ENCODE measurements around the gene NSUN2.
"Not testable (repeated sequence)": the region's sequence is repeated elsewhere in the genome, so short reads cannot be mapped to it uniquely, and the experiment has no call there.

The NSUN2 gene

GRCh38 chr5:6632888-6633468 lies at the start of gene NSUN2, which contains the start of gene SRD5A1:
Gene NSUN2 (minus strand): TSS chr5:6633044. CDS start chr5:6632979, 65 bp downstream.
Gene SRD5A1 (plus strand): TSS chr5:6633440. CDS start chr5:6633577, 137 bp downstream.
- DNase-seq (ENCODE audit: low read depth) = peak; percentile 83

GRCh38 chr5:6682239-6682638 lies 49.4 kb upstream of the NSUN2 start:
- no peak for DNase-seq (ENCODE audit: low read depth)

DNA sequence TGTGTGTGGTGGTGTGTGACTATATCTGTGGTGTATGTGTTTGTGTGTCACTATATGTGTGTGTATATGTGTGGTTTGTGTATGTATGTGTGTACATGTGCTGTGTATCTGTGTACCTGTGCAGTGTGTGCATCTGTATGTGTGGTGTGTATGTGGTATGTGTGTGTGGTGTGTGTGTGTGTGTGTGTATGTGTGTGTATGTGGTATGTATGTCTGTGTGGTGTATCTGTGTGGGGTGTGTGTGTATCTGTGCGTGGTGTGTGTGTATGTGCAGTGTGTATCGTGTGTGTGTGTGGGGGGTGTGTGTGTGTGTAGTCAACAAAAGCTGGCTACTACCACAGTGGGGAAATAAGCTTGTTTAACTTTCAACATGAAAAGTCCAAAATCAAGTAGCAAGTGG lies 48.8 kb upstream of the NSUN2 start:
- DNase-seq (ENCODE audit: low read depth) = no peak

DNA sequence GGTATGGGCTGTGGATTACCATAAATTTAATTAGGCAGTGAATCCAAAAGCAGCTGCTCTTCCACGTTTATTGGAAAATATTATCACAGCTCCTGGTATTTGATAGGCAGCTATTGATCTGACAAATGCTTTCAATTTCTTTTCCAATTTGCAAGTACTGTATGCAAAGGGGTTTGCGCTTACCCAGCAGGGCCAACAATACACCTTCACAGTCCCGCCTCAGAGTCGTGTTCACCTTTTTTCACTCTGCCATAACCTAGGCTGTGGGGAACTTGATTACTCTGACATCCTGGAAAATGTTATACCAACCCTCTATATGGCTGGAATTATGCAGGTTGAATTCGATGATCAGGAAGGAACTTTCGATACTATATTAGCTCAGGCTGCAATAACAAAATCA lies 48.1 kb upstream of the NSUN2 start:
- DNase-seq (ENCODE audit: low read depth) = no peak

DNA sequence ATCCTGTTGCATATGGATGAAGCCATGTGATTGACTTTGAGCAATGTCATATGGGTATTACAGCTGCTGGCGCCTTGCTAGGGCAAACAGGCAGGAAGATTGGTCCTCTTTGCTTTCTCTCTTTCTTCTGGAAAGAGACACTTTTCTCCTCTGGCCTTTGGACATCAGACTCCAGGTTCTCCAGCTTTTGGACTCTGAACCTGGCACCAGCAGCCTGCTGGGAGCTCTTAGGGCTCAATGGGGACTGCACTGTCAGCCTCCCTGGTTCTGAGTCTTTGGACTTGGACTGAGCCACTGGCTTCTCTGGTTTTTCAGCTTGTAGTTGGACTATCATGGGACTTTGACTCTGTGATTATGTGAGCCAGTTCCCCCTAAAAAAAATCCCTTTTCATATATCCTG lies 45.5 kb upstream of the NSUN2 start:
- no peak for DNase-seq (ENCODE audit: low read depth)

- no peak for DNase-seq (ENCODE audit: low read depth)
Measured at GRCh38 chr5:6676702-6677101, 43.9 kb upstream of the NSUN2 start.

DNA sequence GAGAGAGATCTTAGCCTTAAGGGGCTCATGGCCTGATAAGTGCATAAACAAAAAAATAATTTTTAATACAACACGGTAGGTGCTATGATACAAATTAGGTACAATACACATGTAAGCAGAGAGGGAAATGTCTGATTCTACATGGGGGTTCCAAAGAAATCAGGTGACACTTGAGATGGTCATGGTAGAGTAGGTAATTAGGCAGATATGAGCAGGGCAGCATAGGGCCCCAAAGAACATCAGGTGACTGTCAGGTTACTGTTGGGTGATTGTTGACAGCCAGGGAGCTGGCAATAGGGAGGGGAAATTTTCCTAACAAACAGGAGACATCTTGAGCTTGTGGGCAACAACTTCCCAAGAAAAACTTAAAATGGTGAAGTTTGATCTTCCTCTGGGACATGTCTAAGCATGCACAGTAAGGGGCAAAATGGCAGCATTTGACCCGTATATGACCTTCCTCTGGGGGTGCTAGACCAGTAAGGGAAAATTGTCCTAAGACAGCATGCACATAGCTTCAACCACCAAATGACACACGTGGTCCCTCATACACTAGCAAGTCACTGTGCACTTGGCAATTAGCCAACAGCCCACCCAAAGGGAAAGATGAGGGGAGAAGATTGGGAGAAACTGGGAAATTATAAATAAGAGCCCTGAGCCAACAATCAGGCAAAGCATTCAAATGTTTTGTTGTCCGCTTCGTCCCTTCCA lies 43.1 kb upstream of the NSUN2 start:
- DNase-seq (ENCODE audit: low read depth) = no peak

- DNase-seq (ENCODE audit: low read depth) = no peak
Measured at GRCh38 chr5:6674886-6675285, 42.0 kb upstream of the NSUN2 start.

GRCh38 chr5:6674421-6674820 lies 41.6 kb upstream of the NSUN2 start:
- no peak for DNase-seq (ENCODE audit: low read depth)

DNA sequence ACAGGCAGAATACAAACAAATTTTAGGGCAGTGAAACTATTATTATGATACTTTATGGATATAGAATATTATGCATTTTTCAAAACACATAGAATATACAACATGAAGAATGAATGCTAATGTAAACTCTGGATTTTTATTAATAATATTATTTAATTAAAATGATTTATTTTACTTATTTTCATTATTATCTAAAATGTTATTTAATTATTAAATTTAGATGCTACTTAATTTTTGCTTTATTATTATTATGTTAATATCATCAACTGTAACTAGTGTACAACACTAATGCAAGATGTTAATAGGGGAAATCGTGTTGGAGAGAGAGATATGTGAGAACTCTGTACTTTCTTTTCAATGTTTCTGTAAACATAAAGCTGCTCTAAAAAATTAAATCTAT lies 41.1 kb upstream of the NSUN2 start:
- no peak for DNase-seq (ENCODE audit: low read depth)

- DNase-seq (ENCODE audit: low read depth) = no peak
Measured at GRCh38 chr5:6673031-6673430, 40.2 kb upstream of the NSUN2 start.

DNA sequence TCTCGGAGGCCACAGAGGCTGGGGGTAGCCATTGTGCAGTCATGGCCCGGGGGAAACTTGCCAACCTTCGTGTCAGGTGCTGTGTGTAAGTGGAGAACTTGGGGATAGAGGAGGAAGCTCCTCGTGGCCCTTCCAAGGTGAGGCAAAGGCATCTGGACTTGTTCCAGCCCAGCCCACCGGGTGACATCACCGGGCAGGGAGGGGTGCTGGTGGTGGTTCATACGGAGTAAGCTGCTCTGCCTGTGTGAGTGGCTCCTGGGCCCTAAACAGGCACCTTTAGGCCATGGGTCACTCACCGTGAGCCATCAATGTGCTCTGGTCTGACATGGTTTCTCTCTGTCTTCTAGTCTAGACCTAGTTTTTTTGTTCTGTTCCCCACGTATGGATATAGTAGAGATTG lies 35.9 kb upstream of the NSUN2 start:
- DNase-seq (ENCODE audit: low read depth) = not testable (repeated sequence)

- no peak for DNase-seq (ENCODE audit: low read depth)
Measured at GRCh38 chr5:6667648-6668047, 34.8 kb upstream of the NSUN2 start.

GRCh38 chr5:6666762-6667161 lies 33.9 kb upstream of the NSUN2 start:
- no peak for DNase-seq (ENCODE audit: low read depth)

GRCh38 chr5:6660688-6661087 lies 27.8 kb upstream of the NSUN2 start:
- DNase-seq (ENCODE audit: low read depth) = no peak

- no peak for DNase-seq (ENCODE audit: low read depth)
Measured at GRCh38 chr5:6659941-6660684, 27.3 kb upstream of the NSUN2 start.

DNA sequence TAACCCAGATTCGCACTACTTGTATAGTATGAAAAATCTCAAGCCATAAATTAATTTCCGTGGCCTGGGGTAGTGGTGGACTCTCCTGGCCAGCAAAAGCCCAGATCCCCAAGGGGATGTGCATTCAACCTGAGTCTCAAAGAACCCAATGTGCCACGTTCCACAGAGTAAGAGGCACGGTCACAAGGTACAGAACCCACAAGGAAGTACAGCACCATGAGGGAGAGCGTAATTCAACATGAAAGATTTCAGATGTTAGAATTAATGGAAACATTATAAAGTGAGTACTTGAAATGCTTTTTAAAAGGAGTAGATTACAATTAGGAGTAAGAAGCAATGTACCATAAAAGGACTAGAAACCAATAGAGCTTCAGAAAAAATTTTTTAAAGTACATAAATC lies 23.8 kb upstream of the NSUN2 start:
- DNase-seq (ENCODE audit: low read depth) = no peak

DNA sequence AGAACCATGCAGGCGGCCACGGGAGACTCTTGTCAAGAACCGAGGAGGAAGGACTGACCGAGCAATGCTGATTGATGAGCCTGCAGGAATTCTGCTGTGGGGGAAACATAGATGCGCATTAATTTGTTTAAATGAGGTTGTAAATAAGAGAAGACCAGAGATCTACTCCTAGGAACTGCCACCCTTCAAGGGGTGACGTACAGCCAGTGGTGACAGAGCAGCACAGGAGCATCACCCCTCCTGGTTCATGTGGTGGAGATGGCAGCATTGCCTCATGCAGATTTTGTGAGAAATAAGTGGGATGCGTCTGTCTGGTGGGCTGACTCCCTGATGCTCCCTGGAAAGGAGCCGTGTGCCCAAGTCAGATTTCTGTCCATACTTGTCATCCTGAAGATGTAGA lies 22.6 kb upstream of the NSUN2 start:
- no peak for DNase-seq (ENCODE audit: low read depth)

DNA sequence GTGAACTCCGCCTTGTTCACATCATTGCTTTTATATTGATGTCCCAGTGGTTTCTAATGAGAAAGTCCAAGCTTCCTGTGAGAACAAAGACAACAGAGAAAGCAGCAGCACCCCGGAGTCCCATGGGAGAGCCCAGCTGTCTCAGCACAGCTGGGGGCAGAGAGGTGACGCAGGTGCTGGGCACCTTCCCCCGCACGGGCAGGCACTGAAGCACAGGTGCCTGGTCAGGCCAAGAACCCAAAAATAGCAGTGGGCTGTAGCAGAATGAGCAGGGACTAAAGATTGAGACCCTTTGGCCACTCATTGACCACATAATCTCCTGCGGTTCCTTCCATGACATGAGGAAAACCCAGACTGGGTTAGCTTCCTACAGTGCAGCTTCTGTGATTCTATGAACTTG lies 19.2 kb upstream of the NSUN2 start:
- DNase-seq (ENCODE audit: low read depth) = no peak

- no peak for DNase-seq (ENCODE audit: low read depth)
Measured at GRCh38 chr5:6649681-6650080, 16.8 kb upstream of the NSUN2 start.

- no peak for DNase-seq (ENCODE audit: low read depth)
Measured at GRCh38 chr5:6649186-6649585, 16.3 kb upstream of the NSUN2 start.

GRCh38 chr5:6645571-6646362 lies 12.9 kb upstream of the NSUN2 start:
- DNase-seq (ENCODE audit: low read depth) = not testable (repeated sequence)

Measured in stimulated activated CD8-positive, alpha-beta memory T cell treated with anti-CD3 and anti-CD28 coated beads, Interleukin-7, amount 100 ng/mL, for 24 hours (primary cell).